Ishikawa (cell line): ENCODE measurements around the gene FCHSD2.

ENCODE experiments used
- NFIC ChIP-seq: IDR thresholded peaks from 2 replicates; pipeline ENCODE4 v1.6.1; 2012
- REST ChIP-seq: IDR thresholded peaks from 2 replicates; pipeline ENCODE4 v1.6.1; 2012; ENCODE audit warnings: low read depth, mild to moderate bottlenecking

DNA sequence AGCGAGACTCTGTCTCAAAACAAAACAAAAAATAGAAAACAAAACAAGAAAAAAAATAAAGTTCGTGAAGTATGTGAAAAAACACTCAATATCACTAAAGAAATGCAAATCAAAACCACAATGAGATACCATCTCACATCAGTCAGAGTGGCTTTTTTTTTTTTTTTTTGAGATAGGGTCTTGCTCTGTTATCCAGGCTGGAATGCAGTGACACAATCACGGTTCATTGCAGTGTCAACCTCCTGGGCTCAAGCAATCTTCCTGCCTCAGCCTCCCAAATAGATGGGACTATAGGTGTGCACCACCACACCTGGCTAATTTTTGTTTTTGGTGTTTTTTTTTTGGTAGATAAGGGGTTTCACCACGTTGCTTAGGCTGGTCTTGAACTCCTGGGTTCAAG, 290.4 kb downstream of the FCHSD2 start:
- TF ChIP-seq REST = no peak
- TF ChIP-seq NFIC = no peak
